H9 (cell line): ENCODE measurements around the gene TMEM200C. TPM values are rescaled to one million over a fixed set of nuclear protein-coding genes. Genes with fewer than 3 reads are reported as not detected.

Experiments used
- DNase-seq: peaks from one replicate; pipeline ENCODE4 v3.0.0-alpha.2; 2017
- H2AFZ ChIP-seq: one replicate; pipeline ENCODE4 v1.6.1; 2013; ENCODE audit warnings: mild to moderate bottlenecking, low read length, control low read depth, moderate library complexity
- H2AK5ac ChIP-seq: 2 replicates; pipeline ENCODE4 v1.6.1; 2013; ENCODE audit warnings: low read length, control low read depth, mixed read lengths; ENCODE audit not compliant: insufficient read length
- H2BK120ac ChIP-seq: one replicate; pipeline ENCODE4 v1.6.1; 2013; ENCODE audit warnings: low read depth, mild to moderate bottlenecking, low read length, control low read depth, inconsistent platforms; ENCODE audit not compliant: poor library complexity, severe bottlenecking
- H2BK12ac ChIP-seq: 2 replicates; pipeline ENCODE4 v1.6.1; 2013; ENCODE audit warnings: low read length, control low read depth, mixed read lengths, low read depth; ENCODE audit not compliant: insufficient read length
- H2BK15ac ChIP-seq: 2 replicates; pipeline ENCODE4 v1.6.1; 2013; ENCODE audit warnings: low read depth, low read length, control low read depth
- H2BK20ac ChIP-seq: one replicate; pipeline ENCODE4 v1.6.1; 2013; ENCODE audit warnings: low read depth, mild to moderate bottlenecking, low read length, control low read depth, inconsistent platforms; ENCODE audit not compliant: poor library complexity, severe bottlenecking
- H2BK5ac ChIP-seq: 2 replicates; pipeline ENCODE4 v1.6.1; 2013; ENCODE audit warnings: low read length, control low read depth, mixed read lengths; ENCODE audit not compliant: insufficient read length
- H3K14ac ChIP-seq: 2 replicates; pipeline ENCODE4 v1.6.1; 2013; ENCODE audit warnings: low read length, control low read depth; ENCODE audit not compliant: insufficient read depth
- H3K18ac ChIP-seq: 2 replicates; pipeline ENCODE4 v1.6.1; 2013; ENCODE audit warnings: low read depth, mild to moderate bottlenecking, mixed read lengths, low read length, control low read depth; ENCODE audit not compliant: insufficient read length
- H3K23ac ChIP-seq: 2 replicates; pipeline ENCODE4 v1.6.1; 2013; ENCODE audit warnings: low read length, control low read depth, mixed read lengths, low read depth; ENCODE audit not compliant: insufficient read length
- H3K23me2 ChIP-seq: 2 replicates; pipeline ENCODE4 v1.6.1; 2013; ENCODE audit warnings: low read depth, mild to moderate bottlenecking, mixed read lengths, low read length, control low read depth; ENCODE audit not compliant: insufficient read length, poor library complexity, severe bottlenecking
- H3K27ac ChIP-seq: 2 replicates; pipeline ENCODE4 v1.5.1; 2013; ENCODE audit warnings: low read length, control low read depth, mixed read lengths, low read depth; ENCODE audit not compliant: insufficient read length
- H3K27me3 ChIP-seq: 2 replicates; pipeline ENCODE4 v1.6.1; 2013; ENCODE audit warnings: low read length, control low read depth, inconsistent platforms; ENCODE audit not compliant: insufficient read depth
- H3K4ac ChIP-seq: 2 replicates; pipeline ENCODE4 v1.6.1; 2013; ENCODE audit warnings: low read depth, mild to moderate bottlenecking, control low read depth, inconsistent platforms, low read length, moderate library complexity
- H3K4me1 ChIP-seq: 2 replicates; pipeline ENCODE4 v1.6.1; 2013; ENCODE audit warnings: low read length, control low read depth, inconsistent platforms; ENCODE audit not compliant: insufficient read depth
- H3K4me2 ChIP-seq: 2 replicates; pipeline ENCODE4 v1.6.1; 2013; ENCODE audit warnings: low read length, control low read depth, mixed read lengths; ENCODE audit not compliant: insufficient read length, insufficient read depth
- H3K56ac ChIP-seq: 2 replicates; pipeline ENCODE4 v1.6.1; 2013; ENCODE audit warnings: low read depth, mild to moderate bottlenecking, mixed read lengths, low read length, control low read depth; ENCODE audit not compliant: insufficient read length
- H3K79me1 ChIP-seq: 2 replicates; pipeline ENCODE4 v1.6.1; 2013; ENCODE audit warnings: low read depth, mild to moderate bottlenecking, moderate library complexity, low read length, control low read depth, inconsistent platforms; ENCODE audit not compliant: insufficient read depth, poor library complexity, severe bottlenecking
- H3K79me2 ChIP-seq: 2 replicates; pipeline ENCODE4 v1.6.1; 2013; ENCODE audit warnings: low read length, control low read depth, inconsistent platforms; ENCODE audit not compliant: insufficient read depth
- H3K9ac ChIP-seq: 2 replicates; pipeline ENCODE4 v1.6.1; 2013; ENCODE audit warnings: low read length, control low read depth, mixed read lengths; ENCODE audit not compliant: insufficient read length; ENCODE audit errors: extremely low read depth
- H3K9me3 ChIP-seq: one replicate; pipeline ENCODE4 v1.6.1; 2013; ENCODE audit warnings: low read depth, low read length, inconsistent platforms; ENCODE audit not compliant: control insufficient read depth
- H3T11ph ChIP-seq: one replicate; pipeline ENCODE4 v1.6.1; 2013; ENCODE audit warnings: mild to moderate bottlenecking, low read length, control low read depth, inconsistent platforms
- H4K20me1 ChIP-seq: one replicate; pipeline ENCODE4 v1.6.1; 2013; ENCODE audit not compliant: control insufficient read depth, insufficient read length, insufficient read depth
- H4K5ac ChIP-seq: 2 replicates; pipeline ENCODE4 v1.6.1; 2013; ENCODE audit warnings: low read depth, mild to moderate bottlenecking, mixed read lengths, low read length, control low read depth; ENCODE audit not compliant: insufficient read length
- H4K8ac ChIP-seq: replicated peaks from 2 replicates; pipeline ENCODE4 v1.6.1; 2013; ENCODE audit warnings: low read length, control low read depth, mixed read lengths, low read depth; ENCODE audit not compliant: insufficient read length
- H4K91ac ChIP-seq: 2 replicates; pipeline ENCODE4 v1.6.1; 2013; ENCODE audit warnings: low read depth, mild to moderate bottlenecking, moderate library complexity, mixed read lengths, low read length, control low read depth; ENCODE audit not compliant: insufficient read length
- H3K27ac Mint-ChIP-seq, 3 experiments: 2 replicates in 2 of 3; 3 replicates in 1 of 3; pipeline ENCODE4 v1.8.0; 2020 to 2021; ENCODE audit warnings: mixed read lengths in 3 of 3, mild to moderate bottlenecking in 1 of 3, moderate library complexity in 1 of 3
- H3K27me3 Mint-ChIP-seq: 2 replicates; pipeline ENCODE4 v1.8.0; 2021; ENCODE audit warnings: low read depth, mild to moderate bottlenecking, moderate library complexity, mixed read lengths
- H3K36me3 Mint-ChIP-seq, 3 experiments: 2 replicates in 2 of 3; 3 replicates in 1 of 3; pipeline ENCODE4 v1.8.0; 2020 to 2021; ENCODE audit warnings: low read depth in 3 of 3, mixed read lengths in 3 of 3; ENCODE audit not compliant: insufficient read depth in 1 of 3
- H3K4me1 Mint-ChIP-seq, 2 experiments: 2 replicates each; pipeline ENCODE4 v1.8.0; 2020; ENCODE audit warnings: mixed read lengths in 2 of 2
- H3K4me3 Mint-ChIP-seq, 2 experiments: 2 replicates in 1 of 2; 3 replicates in 1 of 2; pipeline ENCODE4 v1.8.0; 2020 to 2021; ENCODE audit warnings: mild to moderate bottlenecking in 2 of 2, mixed read lengths in 2 of 2, moderate library complexity in 1 of 2
- H3K9me3 Mint-ChIP-seq, 2 experiments: 2 replicates in 1 of 2; 3 replicates in 1 of 2; pipeline ENCODE4 v1.8.0; 2020; ENCODE audit warnings: mild to moderate bottlenecking in 2 of 2, mixed read lengths in 2 of 2, moderate library complexity in 1 of 2
- CTCF ChIP-seq: fragments of 200-600 bp; sonication (generic); conservative IDR thresholded peaks from 3 replicates; pipeline ENCODE4 v1.8.0; 2021; ENCODE audit warnings: antibody characterized with exemption, mild to moderate bottlenecking
- WGBS: extraction: QIAGEN DNeasy Blood & Tissue Kit; methylation state at CpG from one replicate; pipeline ENCODE4 v1.1.7; 2013; ENCODE audit warnings: missing lambda C conversion rate, low lambda C conversion rate, mixed read lengths; ENCODE audit not compliant: insufficient read length; ENCODE audit errors: extremely low coverage; 5-methylcytosine and 5-hydroxymethylcytosine counted together
- total RNA-seq: library from RNA; stranded (reverse); gene quantifications from 2 replicates; pipeline ENCODE4 v1.2.1, GENCODE V29; 2021

The TMEM200C gene
- total RNA-seq, 1 experiment from 2014 or later, result 6.3 TPM

GRCh38 chr18:5899835-5900234 is 4.5 kb upstream of the TMEM200C start:
- H3T11ph ChIP-seq, result no peak overlapping the region

More at GRCh38 chr18:5899835-5900234, 4.5 kb upstream of the TMEM200C start:
- Histone ChIP-seq H3K14ac (no peak overlapping the region), H3K23ac (no peak overlapping the region), H2BK12ac (no peak overlapping the region), H3K79me2 (0 out of 2 replicates have a peak, but pooled peaks cover 1% of the 10 kb centered on the region), H3K4me2 (no peak overlapping the region), H3K4me1 (no peaks in the 10 kb centered on the region), H3K27me3 (no peaks in the 10 kb centered on the region), H2BK20ac (no peak overlapping the region), H3K79me1 (no peaks in the 10 kb centered on the region), H2BK5ac (no peak overlapping the region), H2AFZ (no peak overlapping the region), H2AK5ac (no peak overlapping the region), H3K4ac (no peak overlapping the region), H2BK120ac (no peak overlapping the region), H3K9ac (no peak overlapping the region), H3K56ac (no peak overlapping the region), H4K8ac (no peak overlapping the region), H4K20me1 (no peaks in the 10 kb centered on the region), H3K27ac (no peak overlapping the region), H3K23me2 (peaks cover 9% of the 10 kb centered on the region), H3K18ac (no peak overlapping the region), H3K9me3 (no peaks in the 10 kb centered on the region), H4K91ac (no peak overlapping the region), H2BK15ac (no peak overlapping the region), H4K5ac (no peak overlapping the region)
- Mint-ChIP-seq H3K36me3 (no peaks in the 10 kb centered on the region; a peak in 1 of 7 replicates), H3K4me3 (no peak overlapping the region), H3K4me1 (peaks cover 11 to 16% of the 10 kb centered on the region in 2 experiments), H3K27ac (no peak overlapping the region), H3K27me3 (peaks cover 20% of the 10 kb centered on the region), H3K9me3 (no peaks in the 10 kb centered on the region)
- DNase-seq, result no peak
- WGBS, result no CpG with 5 or more reads among the region's 3 CpGs
- TF ChIP-seq CTCF, result no peak
